ENCODE data around the gene RELL1.
A peak's percentile ranks its signal among the peaks of the same experiment; 100 is the strongest.

DNA sequence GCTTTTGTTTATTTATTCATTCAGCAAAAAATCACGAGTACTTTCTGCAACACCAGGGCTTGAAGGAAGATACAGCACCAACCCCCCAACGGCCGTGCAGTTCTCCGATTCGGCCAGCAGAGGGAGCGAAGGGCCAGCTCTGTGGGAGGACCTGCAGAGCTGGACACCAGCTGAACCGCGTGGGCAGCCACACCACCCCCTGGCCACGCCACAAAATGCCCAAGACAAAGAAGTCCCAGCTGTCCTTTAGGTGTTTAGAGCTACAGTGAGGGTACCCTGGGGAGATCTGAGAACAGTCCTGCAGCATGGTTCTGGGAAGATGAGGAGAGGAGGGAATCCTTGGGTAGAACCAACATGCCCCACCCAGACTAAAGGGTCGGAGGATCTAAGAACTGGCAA, 83.1 kb downstream of the RELL1 start:
- TF ChIP-seq ZNF114 (tag by site-specific recombination; IDR thresholded peaks at IDR 0.05) (no peak), KLF1 (tag by site-specific recombination; IDR thresholded peaks at IDR 0.05) (no peak), ZNF174 (tag by site-specific recombination; IDR thresholded peaks at IDR 0.05) (no peak), MYNN (tag by site-specific recombination; IDR thresholded peaks at IDR 0.05; ENCODE audit: borderline replicate concordance) (no peak)
- TF ChIP-seq, protein P1, sequence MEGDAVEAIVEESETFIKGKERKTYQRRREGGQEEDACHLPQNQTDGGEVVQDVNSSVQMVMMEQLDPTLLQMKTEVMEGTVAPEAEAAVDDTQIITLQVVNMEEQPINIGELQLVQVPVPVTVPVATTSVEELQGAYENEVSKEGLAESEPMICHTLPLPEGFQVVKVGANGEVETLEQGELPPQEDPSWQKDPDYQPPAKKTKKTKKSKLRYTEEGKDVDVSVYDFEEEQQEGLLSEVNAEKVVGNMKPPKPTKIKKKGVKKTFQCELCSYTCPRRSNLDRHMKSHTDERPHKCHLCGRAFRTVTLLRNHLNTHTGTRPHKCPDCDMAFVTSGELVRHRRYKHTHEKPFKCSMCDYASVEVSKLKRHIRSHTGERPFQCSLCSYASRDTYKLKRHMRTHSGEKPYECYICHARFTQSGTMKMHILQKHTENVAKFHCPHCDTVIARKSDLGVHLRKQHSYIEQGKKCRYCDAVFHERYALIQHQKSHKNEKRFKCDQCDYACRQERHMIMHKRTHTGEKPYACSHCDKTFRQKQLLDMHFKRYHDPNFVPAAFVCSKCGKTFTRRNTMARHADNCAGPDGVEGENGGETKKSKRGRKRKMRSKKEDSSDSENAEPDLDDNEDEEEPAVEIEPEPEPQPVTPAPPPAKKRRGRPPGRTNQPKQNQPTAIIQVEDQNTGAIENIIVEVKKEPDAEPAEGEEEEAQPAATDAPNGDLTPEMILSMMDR (tag by site-specific recombination; IDR thresholded peaks at IDR 0.05), result peak; percentile 80
- TF ChIP-seq, protein P2, sequence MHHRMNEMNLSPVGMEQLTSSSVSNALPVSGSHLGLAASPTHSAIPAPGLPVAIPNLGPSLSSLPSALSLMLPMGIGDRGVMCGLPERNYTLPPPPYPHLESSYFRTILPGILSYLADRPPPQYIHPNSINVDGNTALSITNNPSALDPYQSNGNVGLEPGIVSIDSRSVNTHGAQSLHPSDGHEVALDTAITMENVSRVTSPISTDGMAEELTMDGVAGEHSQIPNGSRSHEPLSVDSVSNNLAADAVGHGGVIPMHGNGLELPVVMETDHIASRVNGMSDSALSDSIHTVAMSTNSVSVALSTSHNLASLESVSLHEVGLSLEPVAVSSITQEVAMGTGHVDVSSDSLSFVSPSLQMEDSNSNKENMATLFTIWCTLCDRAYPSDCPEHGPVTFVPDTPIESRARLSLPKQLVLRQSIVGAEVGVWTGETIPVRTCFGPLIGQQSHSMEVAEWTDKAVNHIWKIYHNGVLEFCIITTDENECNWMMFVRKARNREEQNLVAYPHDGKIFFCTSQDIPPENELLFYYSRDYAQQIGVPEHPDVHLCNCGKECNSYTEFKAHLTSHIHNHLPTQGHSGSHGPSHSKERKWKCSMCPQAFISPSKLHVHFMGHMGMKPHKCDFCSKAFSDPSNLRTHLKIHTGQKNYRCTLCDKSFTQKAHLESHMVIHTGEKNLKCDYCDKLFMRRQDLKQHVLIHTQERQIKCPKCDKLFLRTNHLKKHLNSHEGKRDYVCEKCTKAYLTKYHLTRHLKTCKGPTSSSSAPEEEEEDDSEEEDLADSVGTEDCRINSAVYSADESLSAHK (tag by site-specific recombination; IDR thresholded peaks at IDR 0.05), result no peak
- TF ChIP-seq, protein P3, sequence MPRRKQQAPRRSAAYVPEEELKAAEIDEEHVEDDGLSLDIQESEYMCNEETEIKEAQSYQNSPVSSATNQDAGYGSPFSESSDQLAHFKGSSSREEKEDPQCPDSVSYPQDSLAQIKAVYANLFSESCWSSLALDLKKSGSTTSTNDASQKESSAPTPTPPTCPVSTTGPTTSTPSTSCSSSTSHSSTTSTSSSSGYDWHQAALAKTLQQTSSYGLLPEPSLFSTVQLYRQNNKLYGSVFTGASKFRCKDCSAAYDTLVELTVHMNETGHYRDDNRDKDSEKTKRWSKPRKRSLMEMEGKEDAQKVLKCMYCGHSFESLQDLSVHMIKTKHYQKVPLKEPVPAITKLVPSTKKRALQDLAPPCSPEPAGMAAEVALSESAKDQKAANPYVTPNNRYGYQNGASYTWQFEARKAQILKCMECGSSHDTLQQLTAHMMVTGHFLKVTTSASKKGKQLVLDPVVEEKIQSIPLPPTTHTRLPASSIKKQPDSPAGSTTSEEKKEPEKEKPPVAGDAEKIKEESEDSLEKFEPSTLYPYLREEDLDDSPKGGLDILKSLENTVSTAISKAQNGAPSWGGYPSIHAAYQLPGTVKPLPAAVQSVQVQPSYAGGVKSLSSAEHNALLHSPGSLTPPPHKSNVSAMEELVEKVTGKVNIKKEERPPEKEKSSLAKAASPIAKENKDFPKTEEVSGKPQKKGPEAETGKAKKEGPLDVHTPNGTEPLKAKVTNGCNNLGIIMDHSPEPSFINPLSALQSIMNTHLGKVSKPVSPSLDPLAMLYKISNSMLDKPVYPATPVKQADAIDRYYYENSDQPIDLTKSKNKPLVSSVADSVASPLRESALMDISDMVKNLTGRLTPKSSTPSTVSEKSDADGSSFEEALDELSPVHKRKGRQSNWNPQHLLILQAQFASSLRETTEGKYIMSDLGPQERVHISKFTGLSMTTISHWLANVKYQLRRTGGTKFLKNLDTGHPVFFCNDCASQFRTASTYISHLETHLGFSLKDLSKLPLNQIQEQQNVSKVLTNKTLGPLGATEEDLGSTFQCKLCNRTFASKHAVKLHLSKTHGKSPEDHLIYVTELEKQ (tag by site-specific recombination; IDR thresholded peaks at IDR 0.05; ENCODE audit: borderline replicate concordance), result no peak
- TF ChIP-seq, protein P4, sequence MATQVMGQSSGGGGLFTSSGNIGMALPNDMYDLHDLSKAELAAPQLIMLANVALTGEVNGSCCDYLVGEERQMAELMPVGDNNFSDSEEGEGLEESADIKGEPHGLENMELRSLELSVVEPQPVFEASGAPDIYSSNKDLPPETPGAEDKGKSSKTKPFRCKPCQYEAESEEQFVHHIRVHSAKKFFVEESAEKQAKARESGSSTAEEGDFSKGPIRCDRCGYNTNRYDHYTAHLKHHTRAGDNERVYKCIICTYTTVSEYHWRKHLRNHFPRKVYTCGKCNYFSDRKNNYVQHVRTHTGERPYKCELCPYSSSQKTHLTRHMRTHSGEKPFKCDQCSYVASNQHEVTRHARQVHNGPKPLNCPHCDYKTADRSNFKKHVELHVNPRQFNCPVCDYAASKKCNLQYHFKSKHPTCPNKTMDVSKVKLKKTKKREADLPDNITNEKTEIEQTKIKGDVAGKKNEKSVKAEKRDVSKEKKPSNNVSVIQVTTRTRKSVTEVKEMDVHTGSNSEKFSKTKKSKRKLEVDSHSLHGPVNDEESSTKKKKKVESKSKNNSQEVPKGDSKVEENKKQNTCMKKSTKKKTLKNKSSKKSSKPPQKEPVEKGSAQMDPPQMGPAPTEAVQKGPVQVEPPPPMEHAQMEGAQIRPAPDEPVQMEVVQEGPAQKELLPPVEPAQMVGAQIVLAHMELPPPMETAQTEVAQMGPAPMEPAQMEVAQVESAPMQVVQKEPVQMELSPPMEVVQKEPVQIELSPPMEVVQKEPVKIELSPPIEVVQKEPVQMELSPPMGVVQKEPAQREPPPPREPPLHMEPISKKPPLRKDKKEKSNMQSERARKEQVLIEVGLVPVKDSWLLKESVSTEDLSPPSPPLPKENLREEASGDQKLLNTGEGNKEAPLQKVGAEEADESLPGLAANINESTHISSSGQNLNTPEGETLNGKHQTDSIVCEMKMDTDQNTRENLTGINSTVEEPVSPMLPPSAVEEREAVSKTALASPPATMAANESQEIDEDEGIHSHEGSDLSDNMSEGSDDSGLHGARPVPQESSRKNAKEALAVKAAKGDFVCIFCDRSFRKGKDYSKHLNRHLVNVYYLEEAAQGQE (tag by site-specific recombination; IDR thresholded peaks at IDR 0.05), result no peak
- TF ChIP-seq, protein P5, sequence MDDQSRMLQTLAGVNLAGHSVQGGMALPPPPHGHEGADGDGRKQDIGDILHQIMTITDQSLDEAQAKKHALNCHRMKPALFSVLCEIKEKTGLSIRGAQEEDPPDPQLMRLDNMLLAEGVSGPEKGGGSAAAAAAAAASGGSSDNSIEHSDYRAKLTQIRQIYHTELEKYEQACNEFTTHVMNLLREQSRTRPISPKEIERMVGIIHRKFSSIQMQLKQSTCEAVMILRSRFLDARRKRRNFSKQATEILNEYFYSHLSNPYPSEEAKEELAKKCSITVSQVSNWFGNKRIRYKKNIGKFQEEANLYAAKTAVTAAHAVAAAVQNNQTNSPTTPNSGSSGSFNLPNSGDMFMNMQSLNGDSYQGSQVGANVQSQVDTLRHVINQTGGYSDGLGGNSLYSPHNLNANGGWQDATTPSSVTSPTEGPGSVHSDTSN (CRISPR knock-in tag; IDR thresholded peaks at IDR 0.05), result no peak
